Suprapubic skin (tissue), 4 donors: Measurements from ENCODE around the gene DPAGT1. TPM values are rescaled to one million over a fixed set of nuclear protein-coding genes. Genes with fewer than 3 reads are reported as not detected.
A peak's percentile ranks its signal among the peaks of the same experiment; 100 is the strongest.

Experiments used
- DNase-seq, 2 donors: peaks; one replicate each; pipeline ENCODE4 v3.0.0-alpha.2; 2019; ENCODE audit warnings: low spot score in 2 of 2
- H3K27ac ChIP-seq: fragments of 200-600 bp; sonication (generic); one replicate; pipeline ENCODE4 v1.5.1; 2019
- H3K27me3 ChIP-seq: fragments of 200-600 bp; sonication (generic); one replicate; pipeline ENCODE4 v1.5.1; 2019
- H3K36me3 ChIP-seq: fragments of 200-600 bp; sonication (generic); one replicate; pipeline ENCODE4 v1.5.1; 2019
- H3K4me1 ChIP-seq: fragments of 200-600 bp; sonication (generic); one replicate; pipeline ENCODE4 v1.5.1; 2019
- H3K4me3 ChIP-seq: fragments of 200-600 bp; sonication (generic); one replicate; pipeline ENCODE4 v1.5.1; 2019; ENCODE audit warnings: mild to moderate bottlenecking
- H3K9me3 ChIP-seq: fragments of 200-600 bp; sonication (generic); one replicate; pipeline ENCODE4 v1.5.1; 2019
- EP300 ChIP-seq: sonication (generic); formaldehyde crosslinking; IDR thresholded peaks from one replicate; pipeline ENCODE4 v1.6.1; 2017; ENCODE audit warnings: antibody characterized with exemption
- POLR2A ChIP-seq, 2 donors: fragments of 450-650 bp; IDR thresholded peaks; one replicate each; pipeline ENCODE4 v1.6.1; 2017; ENCODE audit warnings: antibody characterized with exemption in 2 of 2, mild to moderate bottlenecking in 2 of 2, moderate library complexity in 2 of 2
- POLR2AphosphoS5 ChIP-seq, 3 donors: sonication (generic); formaldehyde crosslinking; IDR thresholded peaks; one replicate each; pipeline ENCODE4 v1.6.1; 2017; ENCODE audit warnings: antibody characterized with exemption in 3 of 3
- WGBS: methylation state at CpG from one replicate; pipeline ENCODE4 v1.1.5; 2018; 5-methylcytosine and 5-hydroxymethylcytosine counted together
- total RNA-seq, 4 donors: library from RNA; depleted of rRNA; stranded (reverse); fragments of >200 nt; gene quantifications; one replicate each; pipeline ENCODE4 v1.1.0, GENCODE V29; 2016
- TF ChIP-seq, protein P1 (sequence below), 2 donors: fragments of 200-600 bp in 1 of 2; fragments of 450-650 bp in 1 of 2; sonication (generic) in 1 of 2; IDR thresholded peaks; one replicate each; pipeline ENCODE4 v1.5.1; 2016 to 2019; ENCODE audit warnings: antibody characterized with exemption in 2 of 2, mild to moderate bottlenecking in 1 of 2, moderate library complexity in 1 of 2

DPAGT1 gene
- total RNA-seq, 4 donors from 2014 or later = 21.2 to 32.2 (median 26.9) TPM

- Histone ChIP-seq H3K36me3 (peaks cover 41% of the 10 kb centered on the region), H3K9me3 (no peaks in the 10 kb centered on the region), H3K4me1 (peaks cover 35% of the 10 kb centered on the region), H3K27me3 (no peaks in the 10 kb centered on the region), H3K4me3 (no peak overlapping the region), H3K27ac (no peak overlapping the region)
- no peak for TF ChIP-seq EP300
- TF ChIP-seq, protein P1, sequence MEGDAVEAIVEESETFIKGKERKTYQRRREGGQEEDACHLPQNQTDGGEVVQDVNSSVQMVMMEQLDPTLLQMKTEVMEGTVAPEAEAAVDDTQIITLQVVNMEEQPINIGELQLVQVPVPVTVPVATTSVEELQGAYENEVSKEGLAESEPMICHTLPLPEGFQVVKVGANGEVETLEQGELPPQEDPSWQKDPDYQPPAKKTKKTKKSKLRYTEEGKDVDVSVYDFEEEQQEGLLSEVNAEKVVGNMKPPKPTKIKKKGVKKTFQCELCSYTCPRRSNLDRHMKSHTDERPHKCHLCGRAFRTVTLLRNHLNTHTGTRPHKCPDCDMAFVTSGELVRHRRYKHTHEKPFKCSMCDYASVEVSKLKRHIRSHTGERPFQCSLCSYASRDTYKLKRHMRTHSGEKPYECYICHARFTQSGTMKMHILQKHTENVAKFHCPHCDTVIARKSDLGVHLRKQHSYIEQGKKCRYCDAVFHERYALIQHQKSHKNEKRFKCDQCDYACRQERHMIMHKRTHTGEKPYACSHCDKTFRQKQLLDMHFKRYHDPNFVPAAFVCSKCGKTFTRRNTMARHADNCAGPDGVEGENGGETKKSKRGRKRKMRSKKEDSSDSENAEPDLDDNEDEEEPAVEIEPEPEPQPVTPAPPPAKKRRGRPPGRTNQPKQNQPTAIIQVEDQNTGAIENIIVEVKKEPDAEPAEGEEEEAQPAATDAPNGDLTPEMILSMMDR (IDR thresholded peaks at IDR 0.05) = no peak
- DNase-seq = no peak
- 100% methylated on average over 2 of the region's 3 CpGs for WGBS
Measured at GRCh38 chr11:119109843-119110242, 8.2 kb upstream of the DPAGT1 start.

GRCh38 chr11:119108857-119109221 is 7.2 kb upstream of the DPAGT1 start:
- Histone ChIP-seq H3K36me3 (peaks cover 31% of the 10 kb centered on the region), H3K4me1 (peaks cover 35% of the 10 kb centered on the region), H3K27me3 (no peaks in the 10 kb centered on the region), H3K27ac (no peak overlapping the region), H3K4me3 (peak overlapping the region; percentile 97), H3K9me3 (no peaks in the 10 kb centered on the region)
- no peak for TF ChIP-seq POLR2A (IDR thresholded peaks at IDR 0.05)
- TF ChIP-seq, protein P1 (IDR thresholded peaks at IDR 0.05) = no peak
- TF ChIP-seq POLR2AphosphoS5 (IDR thresholded peaks at IDR 0.05) = no peak
- no peak for TF ChIP-seq EP300
- 87% methylated on average over 2 of the region's 2 CpGs for WGBS
- DNase-seq = no peak

- H3K36me3 ChIP-seq = peaks cover 26% of the 10 kb centered on the region
- peak overlapping the region; percentile 97 for H3K4me3 ChIP-seq
- H3K27ac ChIP-seq = peak overlapping the region; percentile 81
- TF ChIP-seq EP300 (no peak), POLR2A (IDR thresholded peaks at IDR 0.05) (no peak), POLR2AphosphoS5 (IDR thresholded peaks at IDR 0.05) (no peak)
- TF ChIP-seq, protein P1 (IDR thresholded peaks at IDR 0.05) = no peak
- H3K4me1 ChIP-seq = peaks cover 36% of the 10 kb centered on the region
- DNase-seq = no peak
- H3K9me3 ChIP-seq = no peaks in the 10 kb centered on the region
- 36% methylated on average over 4 of the region's 8 CpGs for WGBS
- H3K27me3 ChIP-seq = no peaks in the 10 kb centered on the region
Measured at GRCh38 chr11:119108146-119108856, 6.6 kb upstream of the DPAGT1 start.

- Histone ChIP-seq H3K27ac (peak overlapping the region; percentile 81), H3K4me3 (peak overlapping the region; percentile 97), H3K27me3 (no peaks in the 10 kb centered on the region), H3K36me3 (peaks cover 19% of the 10 kb centered on the region), H3K4me1 (peaks cover 42% of the 10 kb centered on the region), H3K9me3 (no peaks in the 10 kb centered on the region)
- TF ChIP-seq POLR2AphosphoS5 (IDR thresholded peaks at IDR 0.05) = no peak
- TF ChIP-seq POLR2A (IDR thresholded peaks at IDR 0.05) = no peak
- no peak for TF ChIP-seq EP300
- TF ChIP-seq, protein P1 (IDR thresholded peaks at IDR 0.05) = no peak
- no peak for DNase-seq
- 0% methylated on average over 2 of the region's 65 CpGs for WGBS
Measured at GRCh38 chr11:119107538-119108145, 6.0 kb upstream of the DPAGT1 start.
